Measurements from ENCODE around the gene ADORA1. TPM values are rescaled to one million over a fixed set of nuclear protein-coding genes. Genes with fewer than 3 reads are reported as not detected.
A peak's percentile ranks its signal among the peaks of the same experiment; 100 is the strongest.

ADORA1 gene
- total RNA-seq, 2 experiments from 2014 or later, result not detected

GRCh38 chr1:203099805-203100515 lies 27.6 kb upstream of the ADORA1 start:
- Mint-ChIP-seq H3K27me3 (peaks cover 26% of the 10 kb centered on the region), H3K9me3 (peaks cover 10% of the 10 kb centered on the region), H3K4me3 (no peak overlapping the region), H3K4me1 (no peaks in the 10 kb centered on the region), H3K27ac (no peak overlapping the region), H3K36me3 (ENCODE audit: low read depth) (peaks cover 2% of the 10 kb centered on the region)
- ChIA-PET POLR2A (no interaction called here), CTCF (interaction anchor here (1.5 kb wide), 1 partner anchor 21 kb away, joined by 4 read pairs; no protein-coding TSS in a partner anchor)
- peak; percentile 3 for DNase-seq

- POLR2A ChIA-PET, result no interaction called here
- Mint-ChIP-seq H3K9me3 (peaks cover 4% of the 10 kb centered on the region), H3K4me1 (no peaks in the 10 kb centered on the region), H3K36me3 (ENCODE audit: low read depth) (no peaks in the 10 kb centered on the region), H3K27ac (no peak overlapping the region), H3K27me3 (peaks cover 26% of the 10 kb centered on the region), H3K4me3 (no peak overlapping the region)
- DNase-seq, result no peak
- CTCF ChIA-PET, result interaction anchor here (1.5 kb wide), 1 partner anchor 21 kb away, joined by 4 read pairs; no protein-coding TSS in a partner anchor
Observed at GRCh38 chr1:203100516-203100869, 27.0 kb upstream of the ADORA1 start.

GRCh38 chr1:203101813-203102634 lies 25.5 kb upstream of the ADORA1 start:
- H3K4me3 Mint-ChIP-seq, result no peak overlapping the region
- H3K27ac Mint-ChIP-seq, result no peak overlapping the region
- H3K4me1 Mint-ChIP-seq, result no peaks in the 10 kb centered on the region
- H3K9me3 Mint-ChIP-seq, result no peaks in the 10 kb centered on the region
- ChIA-PET CTCF (no interaction called here), POLR2A (no interaction called here)
- H3K27me3 Mint-ChIP-seq, result peaks cover 23% of the 10 kb centered on the region
- DNase-seq, result peak; percentile 3
- no peaks in the 10 kb centered on the region for H3K36me3 Mint-ChIP-seq (ENCODE audit: low read depth)

DNA sequence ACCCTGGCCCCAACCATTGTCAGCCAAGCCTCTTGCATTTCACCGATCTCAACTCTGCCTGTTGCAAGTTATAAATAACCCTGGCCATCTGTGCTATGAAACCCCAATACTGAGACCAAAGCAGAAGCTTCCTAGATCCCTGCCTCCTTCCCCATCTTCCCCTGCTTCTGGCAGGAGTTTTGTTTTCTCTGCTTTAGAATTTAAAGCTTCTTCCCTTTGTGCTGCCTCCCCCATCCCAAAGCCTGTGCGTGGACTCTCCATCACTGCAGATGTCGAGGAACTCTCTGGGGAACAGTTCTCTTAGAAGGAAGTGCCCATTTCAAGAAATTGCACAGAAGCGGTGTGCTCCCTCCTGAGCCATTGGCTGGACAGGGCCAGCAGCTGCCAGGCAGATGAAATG lies 24.3 kb upstream of the ADORA1 start:
- peak; percentile 1 for DNase-seq
- ChIA-PET CTCF (no interaction called here), POLR2A (no interaction called here)
- H3K4me3 Mint-ChIP-seq, result no peak overlapping the region
- no peak overlapping the region for H3K27ac Mint-ChIP-seq
- H3K27me3 Mint-ChIP-seq, result peaks cover 30% of the 10 kb centered on the region
- H3K4me1 Mint-ChIP-seq, result no peaks in the 10 kb centered on the region
- H3K9me3 Mint-ChIP-seq, result no peaks in the 10 kb centered on the region
- H3K36me3 Mint-ChIP-seq (ENCODE audit: low read depth), result no peaks in the 10 kb centered on the region

DNA sequence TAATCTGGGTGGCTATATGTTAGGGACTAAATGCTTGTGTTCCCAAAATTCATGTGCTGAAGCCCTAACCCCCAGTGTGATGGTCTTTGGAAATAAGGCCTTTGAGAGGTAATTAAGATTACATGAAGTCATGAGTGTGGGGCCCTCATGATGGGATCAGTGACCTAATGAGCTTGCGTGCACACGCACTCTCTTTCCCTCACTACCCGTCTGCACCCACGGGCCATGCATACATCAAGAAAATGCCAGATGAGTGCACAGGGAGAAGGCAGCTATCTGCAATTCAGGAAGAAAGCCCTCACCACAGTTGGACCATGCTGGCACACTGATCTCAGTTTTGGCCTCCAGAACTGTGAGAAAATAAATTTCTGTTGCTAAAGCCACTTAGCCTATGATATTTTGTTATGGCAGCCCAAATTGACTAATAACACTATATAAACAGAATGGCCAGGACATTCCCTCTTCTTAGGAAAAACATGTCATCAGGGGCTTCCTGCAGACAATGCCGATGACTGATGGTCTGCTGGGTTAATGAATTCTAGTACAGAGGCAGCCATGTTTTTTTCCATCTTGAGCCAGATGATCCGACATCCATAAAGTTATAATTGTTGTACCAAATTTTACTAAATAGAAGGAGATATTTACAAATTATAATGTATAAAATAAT lies 23.6 kb upstream of the ADORA1 start:
- peak; percentile 1 for DNase-seq
- ChIA-PET CTCF (interaction anchor here (0.8 kb wide), 1 partner anchor 16 kb away, joined by 3 read pairs; no protein-coding TSS in a partner anchor), POLR2A (no interaction called here)
- Mint-ChIP-seq H3K4me1 (no peaks in the 10 kb centered on the region), H3K27me3 (peaks cover 36% of the 10 kb centered on the region), H3K27ac (no peak overlapping the region), H3K36me3 (ENCODE audit: low read depth) (no peaks in the 10 kb centered on the region), H3K4me3 (no peak overlapping the region), H3K9me3 (no peaks in the 10 kb centered on the region)

GRCh38 chr1:203104789-203105390 lies 22.6 kb upstream of the ADORA1 start:
- Mint-ChIP-seq H3K4me1 (no peaks in the 10 kb centered on the region), H3K27me3 (peaks cover 46% of the 10 kb centered on the region), H3K36me3 (ENCODE audit: low read depth) (no peaks in the 10 kb centered on the region), H3K27ac (no peak overlapping the region), H3K4me3 (no peak overlapping the region), H3K9me3 (no peaks in the 10 kb centered on the region)
- POLR2A ChIA-PET, result no interaction called here
- CTCF ChIA-PET, result interaction anchor here (0.8 kb wide), 1 partner anchor 17 kb away, joined by 3 read pairs; no protein-coding TSS in a partner anchor
- DNase-seq, result no peak

- POLR2A ChIA-PET, result interaction anchor here (0.7 kb wide), 1 partner anchor 790 kb away, joined by 3 read pairs; no protein-coding TSS in a partner anchor
- Mint-ChIP-seq H3K4me1 (no peaks in the 10 kb centered on the region), H3K9me3 (no peaks in the 10 kb centered on the region), H3K27me3 (peaks cover 58% of the 10 kb centered on the region), H3K36me3 (ENCODE audit: low read depth) (no peaks in the 10 kb centered on the region), H3K4me3 (no peak overlapping the region), H3K27ac (no peak overlapping the region)
- DNase-seq, result no peak
- CTCF ChIA-PET, result no interaction called here
Observed at GRCh38 chr1:203112475-203112874, 15.1 kb upstream of the ADORA1 start.

DNA sequence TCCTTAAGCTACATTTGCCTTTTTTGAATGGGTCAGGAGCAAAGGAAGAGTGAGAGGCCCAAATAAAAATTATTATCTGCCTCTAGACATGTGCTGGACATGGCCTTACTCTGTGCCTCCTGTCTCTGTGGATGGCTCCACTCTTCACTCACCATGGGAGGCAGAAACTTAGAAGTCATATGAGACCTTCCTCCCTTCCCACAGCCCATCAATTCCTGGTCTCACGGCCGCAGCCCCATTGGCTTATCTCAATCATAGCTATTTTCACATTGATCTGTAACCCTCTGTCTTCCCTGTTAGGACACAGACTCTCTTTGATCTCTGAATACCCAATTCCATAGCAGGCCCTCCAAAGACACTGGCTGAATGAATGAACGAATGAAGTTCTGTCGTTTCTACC lies 14.2 kb upstream of the ADORA1 start:
- Mint-ChIP-seq H3K4me3 (no peak overlapping the region), H3K27me3 (peaks cover 56% of the 10 kb centered on the region), H3K27ac (no peak overlapping the region), H3K36me3 (ENCODE audit: low read depth) (no peaks in the 10 kb centered on the region), H3K4me1 (no peaks in the 10 kb centered on the region), H3K9me3 (no peaks in the 10 kb centered on the region)
- ChIA-PET CTCF (interaction anchor here (0.6 kb wide), 1 partner anchor 1039 kb away, joined by 5 read pairs; no protein-coding TSS in a partner anchor), POLR2A (no interaction called here)
- DNase-seq, result no peak

DNA sequence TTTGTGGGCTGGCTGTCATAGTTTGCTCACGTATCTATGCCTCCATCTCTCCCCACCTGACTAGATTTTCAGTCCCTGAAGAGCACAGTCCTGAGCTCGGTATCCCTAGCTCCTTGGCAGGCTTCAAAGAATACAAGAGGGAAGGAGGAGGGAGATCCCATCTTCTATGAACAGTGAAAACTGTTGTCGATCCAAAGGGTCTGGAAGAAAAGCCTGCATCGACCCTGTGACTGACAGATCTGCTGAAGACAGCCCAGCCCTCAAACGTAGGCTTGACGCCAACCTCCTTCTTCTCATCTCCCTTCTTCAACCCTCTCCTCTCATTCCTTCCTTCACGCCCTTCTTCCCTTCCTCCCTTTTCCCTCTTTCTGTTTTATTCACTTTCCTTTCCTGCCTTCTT lies 13.3 kb upstream of the ADORA1 start:
- H3K36me3 Mint-ChIP-seq (ENCODE audit: low read depth), result no peaks in the 10 kb centered on the region
- H3K9me3 Mint-ChIP-seq, result no peaks in the 10 kb centered on the region

DNA sequence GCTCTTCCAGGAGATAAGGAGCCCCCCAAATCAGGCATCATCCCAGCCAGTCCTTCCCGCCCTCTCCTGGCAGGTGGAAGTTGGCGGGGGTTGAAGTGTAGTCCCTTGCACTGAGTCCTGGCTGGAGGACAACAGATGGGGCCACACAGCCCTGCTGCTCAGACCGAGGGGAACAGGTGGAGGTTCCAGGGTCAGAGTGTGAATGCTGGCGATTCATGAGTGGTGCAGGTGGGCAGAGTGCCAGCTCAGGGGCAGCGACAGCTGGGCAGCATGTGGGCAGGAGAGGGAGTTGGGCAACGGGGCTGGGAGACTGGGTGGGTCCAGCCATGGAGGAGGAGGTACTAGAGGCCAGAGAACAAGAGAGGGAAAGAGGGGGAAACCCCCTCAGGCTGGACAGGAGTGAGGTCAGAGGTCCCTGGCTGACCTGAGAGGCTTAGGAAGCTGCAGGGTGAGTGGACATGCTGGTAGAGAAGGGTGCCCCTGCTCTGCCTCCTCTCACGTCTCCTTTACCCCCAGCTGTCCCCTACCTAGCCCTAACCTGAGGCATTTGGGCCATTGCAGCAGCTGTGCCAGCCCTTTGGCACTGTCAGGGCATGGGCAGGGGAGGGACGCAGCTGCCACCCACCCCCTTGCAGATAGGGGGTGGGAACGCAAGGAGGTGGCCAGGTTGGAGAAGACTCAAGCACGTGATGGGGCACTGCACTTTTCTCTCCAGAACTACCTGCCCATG lies 11.3 kb upstream of the ADORA1 start:
- no peak for DNase-seq
- ChIA-PET POLR2A (no interaction called here), CTCF (interaction anchor here (1.0 to 1.2 kb wide), 2 partner anchors 32 to 35 kb away, joined by 3 read pairs; no protein-coding TSS in a partner anchor)
- Mint-ChIP-seq H3K4me1 (no peaks in the 10 kb centered on the region), H3K4me3 (no peak overlapping the region), H3K9me3 (no peaks in the 10 kb centered on the region), H3K27me3 (peaks cover 53% of the 10 kb centered on the region), H3K36me3 (ENCODE audit: low read depth) (no peaks in the 10 kb centered on the region), H3K27ac (no peak overlapping the region)

More for the DNA sequence above, 13.3 kb upstream of the ADORA1 start:
- CTCF ChIA-PET, result interaction anchor here (0.6 kb wide), 1 partner anchor 1040 kb away, joined by 5 read pairs; no protein-coding TSS in a partner anchor
- Mint-ChIP-seq H3K27ac (no peak overlapping the region), H3K4me3 (no peak overlapping the region), H3K27me3 (peaks cover 58% of the 10 kb centered on the region), H3K4me1 (no peaks in the 10 kb centered on the region)
- no peak for DNase-seq
- POLR2A ChIA-PET, result no interaction called here

DNA sequence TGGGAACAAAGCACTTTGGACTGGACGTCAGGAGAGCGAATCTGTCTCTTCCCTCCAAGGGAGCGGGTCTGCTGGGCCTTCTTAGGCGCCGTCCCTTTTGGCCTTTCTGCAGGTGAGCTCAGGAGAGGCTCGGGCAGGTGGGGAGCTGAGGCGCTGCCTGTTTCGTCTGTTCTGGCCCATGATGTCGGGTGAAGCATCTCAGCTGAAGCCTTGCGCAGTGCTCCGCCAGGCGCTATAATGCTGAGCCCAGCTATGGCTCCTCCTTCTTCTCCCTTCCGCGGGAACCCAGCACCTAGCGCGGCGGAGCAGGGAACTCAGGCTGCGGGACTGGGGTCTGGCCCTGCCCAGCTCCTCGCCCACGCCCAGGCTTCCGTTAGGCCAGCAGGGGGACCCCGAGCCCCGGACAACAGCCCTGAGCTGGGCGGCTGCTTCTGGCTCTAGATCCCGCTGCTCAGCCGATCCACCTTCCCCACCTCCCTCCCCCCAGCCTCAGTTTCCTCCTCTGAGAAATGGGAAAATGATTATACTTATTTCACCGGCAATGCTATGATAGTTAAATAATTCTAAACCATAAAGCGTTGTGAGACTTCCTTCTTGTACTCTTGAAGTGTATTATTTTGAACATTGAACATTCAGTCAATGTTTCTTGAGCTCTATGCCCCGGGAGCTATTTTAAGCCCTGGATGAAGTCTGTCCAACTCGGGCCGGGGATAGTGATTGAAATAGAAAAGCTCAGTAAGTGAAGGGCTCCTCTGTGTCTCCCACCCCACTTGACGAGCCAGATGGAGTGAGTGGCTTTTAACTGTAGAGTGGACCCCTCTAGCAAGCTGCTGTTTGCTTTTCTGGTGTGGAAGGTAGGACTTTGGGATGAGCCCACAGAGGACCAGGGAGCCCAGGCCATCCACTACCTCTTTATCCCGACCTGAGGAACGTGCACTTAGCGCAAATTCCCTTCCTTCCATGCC lies 9.6 kb upstream of the ADORA1 start:
- ChIA-PET POLR2A (interaction anchor here (0.7 kb wide), 1 partner anchor 54 kb away, joined by 3 read pairs; no protein-coding TSS in a partner anchor), CTCF (interaction anchor here (0.5 to 1.5 kb wide), 10 partner anchors 10 to 1238 kb away, joined by 3 to 9 read pairs (median 4); partner anchors contain the start of gene ADORA1)
- peak; percentile 37 for DNase-seq
- Mint-ChIP-seq H3K27ac (no peak overlapping the region), H3K4me3 (no peak overlapping the region), H3K4me1 (peaks cover 4% of the 10 kb centered on the region), H3K9me3 (no peaks in the 10 kb centered on the region), H3K36me3 (ENCODE audit: low read depth) (no peaks in the 10 kb centered on the region), H3K27me3 (peaks cover 50% of the 10 kb centered on the region)

Measured in activated CD4-positive, alpha-beta T cell treated with anti-CD3 and anti-CD28 coated beads, Interleukin-2, amount 10 ng/mL, durations not matched to agents 7 days and 5 days (primary cell).